SU-DHL-6 (cell line): Measurements from ENCODE around the gene PRCC.

Experiments
- H2AFZ ChIP-seq: fragments of 200-600 bp; sonication (generic); 2 replicates; pipeline ENCODE4 v1.6.1; 2014; ENCODE audit warnings: low read depth, mild to moderate bottlenecking, moderate library complexity, mixed read lengths, antibody characterized with exemption, low read length; ENCODE audit not compliant: severe bottlenecking
- H3F3A ChIP-seq: fragments of 200-600 bp; shearing (Covaris generic); 2 replicates; pipeline ENCODE4 v1.6.0; 2016; ENCODE audit warnings: antibody characterized with exemption, mild to moderate bottlenecking; ENCODE audit not compliant: insufficient read depth
- H3K27ac ChIP-seq: fragments of 200-600 bp; sonication (generic); 2 replicates; pipeline ENCODE4 v1.5.1; 2016; ENCODE audit warnings: low read depth, mild to moderate bottlenecking, low read length, moderate library complexity, mixed read lengths
- H3K27me3 ChIP-seq: fragments of 200-600 bp; sonication (generic), shearing (Covaris generic); 2 replicates; pipeline ENCODE4 v1.6.0; 2014; ENCODE audit warnings: mild to moderate bottlenecking, low read length
- H3K36me3 ChIP-seq: fragments of 200-600 bp; sonication (generic); 2 replicates; pipeline ENCODE4 v1.6.1; 2014; ENCODE audit warnings: mild to moderate bottlenecking, low read length, mixed read lengths
- H3K4me2 ChIP-seq: fragments of 300-600, 200-600 bp; shearing (Covaris generic), sonication (generic); 2 replicates; pipeline ENCODE4 v1.6.0; 2014; ENCODE audit warnings: low read length, low read depth, mild to moderate bottlenecking; ENCODE audit not compliant: poor library complexity, severe bottlenecking
- H3K4me3 ChIP-seq: fragments of 200-600 bp; sonication (generic); 2 replicates; pipeline ENCODE4 v1.5.1; 2014; ENCODE audit warnings: antibody characterized with exemption, low read length, mild to moderate bottlenecking, mixed read lengths; ENCODE audit not compliant: insufficient read depth, poor library complexity, severe bottlenecking
- H3K79me2 ChIP-seq: fragments of 200-600 bp; sonication (generic); 2 replicates; pipeline ENCODE4 v1.6.1; 2014; ENCODE audit warnings: mild to moderate bottlenecking, low read length, moderate library complexity; ENCODE audit not compliant: insufficient read depth
- H3K9ac ChIP-seq: fragments of 200-600 bp; sonication (generic); 2 replicates; pipeline ENCODE4 v1.7.0; 2014; ENCODE audit warnings: mild to moderate bottlenecking, low read length
- H3K9me2 ChIP-seq: fragments of 200-600 bp; sonication (generic); replicated peaks from 2 replicates; pipeline ENCODE4 v1.6.1; 2014; ENCODE audit warnings: low read length; ENCODE audit not compliant: insufficient read depth
- H3K9me3 ChIP-seq: fragments of 200-600 bp; sonication (generic); 2 replicates; pipeline ENCODE4 v1.6.1; 2014; ENCODE audit warnings: low read length, mixed read lengths; ENCODE audit not compliant: insufficient read depth
- H4K20me1 ChIP-seq: fragments of 200-600 bp; sonication (generic); 2 replicates; pipeline ENCODE4 v1.6.1; 2014; ENCODE audit warnings: low read depth, mild to moderate bottlenecking, antibody characterized with exemption, low read length, moderate library complexity, mixed read lengths
- EZH2phosphoT487 ChIP-seq: fragments of 200-600 bp; sonication (generic), shearing (Covaris generic); conservative IDR thresholded peaks from 2 replicates; pipeline ENCODE4 v1.6.1; 2018; ENCODE audit warnings: mild to moderate bottlenecking, antibody characterized with exemption, low read length, moderate library complexity, mixed read lengths
- TF ChIP-seq, protein P1 (sequence below): fragments of 200-600 bp; sonication (generic); IDR thresholded peaks from one replicate; pipeline ENCODE4 v1.5.1; 2017; ENCODE audit warnings: antibody characterized with exemption, mild to moderate bottlenecking, low read length, moderate library complexity; ENCODE audit not compliant: insufficient read depth, poor library complexity, severe bottlenecking

The PRCC gene

DNA sequence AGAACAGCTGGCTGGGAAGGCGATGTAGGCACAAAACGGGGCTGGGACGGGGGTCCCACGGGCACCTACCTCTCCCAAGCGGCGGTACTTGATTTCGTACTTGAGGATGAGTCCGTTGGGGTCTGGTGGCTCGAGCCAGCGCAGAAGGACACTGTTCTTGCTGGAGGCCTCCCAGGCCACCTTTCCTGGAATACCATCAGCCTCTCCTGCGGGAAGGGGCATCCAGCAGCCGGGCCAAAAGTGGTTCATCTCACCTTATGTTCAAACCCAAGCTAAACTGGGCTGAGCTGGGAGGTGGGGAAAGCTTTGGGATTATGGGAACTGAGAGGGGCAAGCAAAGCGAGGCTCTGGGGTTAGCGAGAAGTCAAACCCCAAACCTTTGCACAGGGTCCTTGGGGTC, 77.3 kb downstream of the PRCC start:
- Histone ChIP-seq H3K27me3 (no peaks in the 10 kb centered on the region), H3K4me3 (no peak overlapping the region), H3K9ac (no peak overlapping the region), H4K20me1 (no peaks in the 10 kb centered on the region), H3K9me3 (no peaks in the 10 kb centered on the region), H3K27ac (no peak overlapping the region), H3K79me2 (no peaks in the 10 kb centered on the region), H3K9me2 (no peaks in the 10 kb centered on the region), H3F3A (no peaks in the 10 kb centered on the region), H3K4me2 (no peak overlapping the region), H3K36me3 (no peaks in the 10 kb centered on the region), H2AFZ (no peak overlapping the region)
- TF ChIP-seq, protein P1, sequence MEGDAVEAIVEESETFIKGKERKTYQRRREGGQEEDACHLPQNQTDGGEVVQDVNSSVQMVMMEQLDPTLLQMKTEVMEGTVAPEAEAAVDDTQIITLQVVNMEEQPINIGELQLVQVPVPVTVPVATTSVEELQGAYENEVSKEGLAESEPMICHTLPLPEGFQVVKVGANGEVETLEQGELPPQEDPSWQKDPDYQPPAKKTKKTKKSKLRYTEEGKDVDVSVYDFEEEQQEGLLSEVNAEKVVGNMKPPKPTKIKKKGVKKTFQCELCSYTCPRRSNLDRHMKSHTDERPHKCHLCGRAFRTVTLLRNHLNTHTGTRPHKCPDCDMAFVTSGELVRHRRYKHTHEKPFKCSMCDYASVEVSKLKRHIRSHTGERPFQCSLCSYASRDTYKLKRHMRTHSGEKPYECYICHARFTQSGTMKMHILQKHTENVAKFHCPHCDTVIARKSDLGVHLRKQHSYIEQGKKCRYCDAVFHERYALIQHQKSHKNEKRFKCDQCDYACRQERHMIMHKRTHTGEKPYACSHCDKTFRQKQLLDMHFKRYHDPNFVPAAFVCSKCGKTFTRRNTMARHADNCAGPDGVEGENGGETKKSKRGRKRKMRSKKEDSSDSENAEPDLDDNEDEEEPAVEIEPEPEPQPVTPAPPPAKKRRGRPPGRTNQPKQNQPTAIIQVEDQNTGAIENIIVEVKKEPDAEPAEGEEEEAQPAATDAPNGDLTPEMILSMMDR = no peak
- no peak for TF ChIP-seq EZH2phosphoT487

DNA sequence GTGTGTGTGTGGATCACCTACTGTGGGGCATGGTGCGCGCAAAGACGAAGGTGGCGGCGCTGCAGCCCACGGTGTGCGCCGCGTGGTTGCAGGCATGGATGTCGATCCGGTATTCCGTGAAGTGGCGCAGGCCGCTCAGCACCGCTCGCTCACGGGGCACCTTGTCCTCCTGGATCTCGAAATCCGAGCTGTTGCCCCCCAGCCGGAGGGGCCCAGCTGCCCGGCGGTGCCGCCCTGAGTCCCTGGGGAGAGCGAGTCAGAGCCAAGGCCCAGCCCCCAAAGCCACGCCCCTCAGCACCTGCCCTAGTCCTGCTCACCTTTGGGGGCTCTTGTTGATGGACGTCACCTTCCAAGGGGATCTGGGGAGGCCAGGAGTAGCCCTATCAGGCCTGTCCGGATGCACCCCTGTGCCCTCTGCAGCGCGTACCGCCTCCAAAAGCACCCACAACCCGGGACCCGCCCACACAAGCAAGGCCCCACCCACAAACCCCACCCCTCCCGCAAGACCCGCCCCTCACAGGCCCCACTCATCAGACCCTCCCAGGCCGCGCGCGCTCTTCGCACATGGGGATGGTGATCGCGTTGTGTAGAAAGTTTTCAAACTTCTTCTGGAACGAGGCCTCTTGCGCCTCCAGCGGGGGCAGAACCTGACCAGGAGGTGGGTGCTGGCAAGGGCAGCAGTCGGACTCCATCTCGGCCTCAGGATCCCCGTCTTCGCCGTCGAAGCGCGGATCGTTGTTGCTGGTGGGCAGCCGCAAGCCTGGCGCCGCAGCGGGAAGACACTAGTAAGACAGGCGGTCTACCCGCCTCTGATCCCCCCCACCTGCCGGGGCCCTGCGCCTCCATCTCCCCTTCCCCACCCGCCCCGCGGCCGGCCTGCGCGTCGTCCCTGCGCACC, 78.0 kb downstream of the PRCC start:
- Histone ChIP-seq H3K4me3 (no peak overlapping the region), H3K4me2 (no peak overlapping the region), H3K9me3 (no peaks in the 10 kb centered on the region), H3K9me2 (no peaks in the 10 kb centered on the region), H3K36me3 (no peaks in the 10 kb centered on the region), H3K27me3 (no peaks in the 10 kb centered on the region), H4K20me1 (no peaks in the 10 kb centered on the region), H3K27ac (no peak overlapping the region), H3F3A (no peaks in the 10 kb centered on the region), H3K79me2 (no peaks in the 10 kb centered on the region), H3K9ac (no peak overlapping the region), H2AFZ (no peak overlapping the region)
- TF ChIP-seq, protein P1 = no peak
- no peak for TF ChIP-seq EZH2phosphoT487

DNA sequence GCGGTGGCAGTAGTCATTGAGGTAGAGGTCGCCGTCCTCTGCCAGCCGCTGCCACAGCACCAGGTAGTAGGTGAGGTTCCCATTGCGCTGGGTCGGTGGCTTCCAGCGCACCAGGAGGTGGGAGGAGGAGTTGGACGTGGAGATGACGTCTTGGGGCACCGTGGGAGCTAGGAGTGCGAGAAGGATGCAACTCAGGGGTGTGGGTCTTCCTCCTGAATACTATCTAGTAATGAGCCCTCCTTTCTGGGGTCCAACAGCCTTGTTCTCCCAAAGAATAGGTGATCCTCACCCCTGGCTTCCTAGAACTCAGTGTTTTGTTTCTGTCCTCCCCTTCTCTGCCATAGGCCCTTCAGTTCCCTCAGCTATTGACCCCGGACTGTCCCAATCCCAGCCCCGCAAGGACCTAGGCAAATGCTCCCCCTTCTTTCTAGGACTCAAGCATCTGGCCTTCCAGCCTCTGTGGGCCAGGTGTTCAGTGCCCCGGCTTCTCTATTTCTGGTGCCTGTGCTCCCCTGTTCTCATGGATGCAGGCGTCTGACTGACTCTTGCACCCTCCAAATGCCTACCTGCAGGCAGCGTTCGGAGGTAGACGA, 78.7 kb downstream of the PRCC start:
- Histone ChIP-seq H3K9me3 (no peaks in the 10 kb centered on the region), H3K9me2 (no peaks in the 10 kb centered on the region), H3K4me3 (no peak overlapping the region), H3K36me3 (no peaks in the 10 kb centered on the region), H3F3A (no peaks in the 10 kb centered on the region), H3K27me3 (no peaks in the 10 kb centered on the region), H3K9ac (no peak overlapping the region), H2AFZ (no peak overlapping the region), H4K20me1 (no peaks in the 10 kb centered on the region), H3K27ac (no peak overlapping the region), H3K4me2 (no peak overlapping the region), H3K79me2 (no peaks in the 10 kb centered on the region)
- TF ChIP-seq, protein P1 = no peak
- TF ChIP-seq EZH2phosphoT487 = no peak
